Measurements from ENCODE around the gene MSMP. TPM values are rescaled to one million over a fixed set of nuclear protein-coding genes. Genes with fewer than 3 reads are reported as not detected.

The MSMP gene
- total and polyA plus RNA-seq, 2 experiments from 2014 or later: not detected

DNA sequence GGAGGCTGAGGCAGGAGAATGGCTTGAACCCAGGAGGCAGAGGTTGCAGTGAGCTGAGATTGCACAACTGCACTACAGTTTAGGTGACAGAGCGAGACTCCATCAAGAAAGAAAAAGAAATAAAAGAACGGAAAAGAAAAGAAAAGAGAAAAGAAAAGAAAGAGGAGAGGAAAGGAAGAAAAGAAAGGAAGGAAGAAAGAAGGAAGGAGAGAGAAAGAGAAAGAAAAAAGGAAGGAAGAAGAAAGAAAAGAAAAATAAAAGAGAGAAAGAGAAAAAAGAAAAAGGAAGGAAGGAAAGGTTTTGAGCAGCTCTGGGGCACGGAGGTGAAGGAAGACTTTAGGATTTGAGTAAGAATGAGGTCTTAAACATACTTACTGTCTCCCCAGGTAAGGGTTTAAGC, 40.5 kb downstream of the MSMP start:
- Histone ChIP-seq H3K36me3 (replicated peaks; ENCODE audit: insufficient read depth, low read depth) (peaks cover 3% of the 10 kb centered on the region), H3K27ac (no peak overlapping the region), H2AFZ (no peak overlapping the region), H3K9me3 (ENCODE audit: low read depth) (no peaks in the 10 kb centered on the region), H3K9me2 (replicated peaks; ENCODE audit: insufficient read depth) (no peaks in the 10 kb centered on the region), H4K20me1 (ENCODE audit: insufficient read depth, poor library complexity, severe bottlenecking) (no peaks in the 10 kb centered on the region), H3K79me2 (no peaks in the 10 kb centered on the region), H3K4me2 (no peak overlapping the region), H3K4me3 (no peak overlapping the region), H3K4me1 (ENCODE audit: insufficient read depth) (no peaks in the 10 kb centered on the region), H3K27me3 (no peaks in the 10 kb centered on the region)
- TF ChIP-seq EZH2phosphoT487 (IDR thresholded peaks at IDR 0.05; ENCODE audit: low read depth, severe bottlenecking, unreplicated experiment) (no peak), EZH2 (IDR thresholded peaks at IDR 0.05; ENCODE audit: borderline replicate concordance) (no peak)
- TF ChIP-seq, protein P1, sequence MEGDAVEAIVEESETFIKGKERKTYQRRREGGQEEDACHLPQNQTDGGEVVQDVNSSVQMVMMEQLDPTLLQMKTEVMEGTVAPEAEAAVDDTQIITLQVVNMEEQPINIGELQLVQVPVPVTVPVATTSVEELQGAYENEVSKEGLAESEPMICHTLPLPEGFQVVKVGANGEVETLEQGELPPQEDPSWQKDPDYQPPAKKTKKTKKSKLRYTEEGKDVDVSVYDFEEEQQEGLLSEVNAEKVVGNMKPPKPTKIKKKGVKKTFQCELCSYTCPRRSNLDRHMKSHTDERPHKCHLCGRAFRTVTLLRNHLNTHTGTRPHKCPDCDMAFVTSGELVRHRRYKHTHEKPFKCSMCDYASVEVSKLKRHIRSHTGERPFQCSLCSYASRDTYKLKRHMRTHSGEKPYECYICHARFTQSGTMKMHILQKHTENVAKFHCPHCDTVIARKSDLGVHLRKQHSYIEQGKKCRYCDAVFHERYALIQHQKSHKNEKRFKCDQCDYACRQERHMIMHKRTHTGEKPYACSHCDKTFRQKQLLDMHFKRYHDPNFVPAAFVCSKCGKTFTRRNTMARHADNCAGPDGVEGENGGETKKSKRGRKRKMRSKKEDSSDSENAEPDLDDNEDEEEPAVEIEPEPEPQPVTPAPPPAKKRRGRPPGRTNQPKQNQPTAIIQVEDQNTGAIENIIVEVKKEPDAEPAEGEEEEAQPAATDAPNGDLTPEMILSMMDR (IDR thresholded peaks at IDR 0.05; ENCODE audit: poor library complexity): no peak
- 91% methylated on average over 3 of the region's 3 CpGs for WGBS (ENCODE audit: low lambda C conversion rate, missing lambda C conversion rate)
- no peak for DNase-seq (ENCODE audit: low spot score)

GRCh38 chr9:35712762-35713400, 41.2 kb downstream of the MSMP start:
- H3K36me3 ChIP-seq (replicated peaks; ENCODE audit: insufficient read depth, low read depth): peaks cover 7% of the 10 kb centered on the region
- WGBS (ENCODE audit: low lambda C conversion rate, missing lambda C conversion rate): 94% methylated on average over 11 of the region's 11 CpGs
- no peak overlapping the region for H2AFZ ChIP-seq
- H3K27ac ChIP-seq: no peak overlapping the region
- H3K4me1 ChIP-seq (ENCODE audit: insufficient read depth): no peaks in the 10 kb centered on the region
- no peak for TF ChIP-seq EZH2phosphoT487 (IDR thresholded peaks at IDR 0.05; ENCODE audit: low read depth, severe bottlenecking, unreplicated experiment)
- TF ChIP-seq, protein P1 (IDR thresholded peaks at IDR 0.05; ENCODE audit: poor library complexity): no peak
- TF ChIP-seq EZH2 (IDR thresholded peaks at IDR 0.05; ENCODE audit: borderline replicate concordance): no peak
- H3K9me3 ChIP-seq (ENCODE audit: low read depth): no peaks in the 10 kb centered on the region
- no peaks in the 10 kb centered on the region for H3K27me3 ChIP-seq
- H3K9me2 ChIP-seq (replicated peaks; ENCODE audit: insufficient read depth): no peaks in the 10 kb centered on the region
- DNase-seq (ENCODE audit: low spot score): no peak
- H4K20me1 ChIP-seq (ENCODE audit: insufficient read depth, poor library complexity, severe bottlenecking): no peaks in the 10 kb centered on the region
- no peak overlapping the region for H3K4me2 ChIP-seq
- H3K79me2 ChIP-seq: no peaks in the 10 kb centered on the region
- no peak overlapping the region for H3K4me3 ChIP-seq

GRCh38 chr9:35711501-35712428, 42.3 kb downstream of the MSMP start:
- H4K20me1 ChIP-seq (ENCODE audit: insufficient read depth, poor library complexity, severe bottlenecking): no peaks in the 10 kb centered on the region
- no peaks in the 10 kb centered on the region for H3K79me2 ChIP-seq
- no peak overlapping the region for H3K27ac ChIP-seq
- no peaks in the 10 kb centered on the region for H3K9me3 ChIP-seq (ENCODE audit: low read depth)
- peaks cover 7% of the 10 kb centered on the region for H3K36me3 ChIP-seq (replicated peaks; ENCODE audit: insufficient read depth, low read depth)
- TF ChIP-seq EZH2 (IDR thresholded peaks at IDR 0.05; ENCODE audit: borderline replicate concordance) (no peak), EZH2phosphoT487 (IDR thresholded peaks at IDR 0.05; ENCODE audit: low read depth, severe bottlenecking, unreplicated experiment) (no peak)
- TF ChIP-seq, protein P1 (IDR thresholded peaks at IDR 0.05; ENCODE audit: poor library complexity): no peak
- H2AFZ ChIP-seq: no peak overlapping the region
- no peaks in the 10 kb centered on the region for H3K4me1 ChIP-seq (ENCODE audit: insufficient read depth)
- no peak overlapping the region for H3K4me3 ChIP-seq
- H3K27me3 ChIP-seq: no peaks in the 10 kb centered on the region
- 88% methylated on average over 21 of the region's 21 CpGs for WGBS (ENCODE audit: low lambda C conversion rate, missing lambda C conversion rate)
- no peak overlapping the region for H3K4me2 ChIP-seq
- no peaks in the 10 kb centered on the region for H3K9me2 ChIP-seq (replicated peaks; ENCODE audit: insufficient read depth)
- no peak for DNase-seq (ENCODE audit: low spot score)
